ENCODE measurements around the gene KCNJ1. TPM values are rescaled to one million over a fixed set of nuclear protein-coding genes. Genes with fewer than 3 reads are reported as not detected.

KCNJ1 gene
- total and polyA plus RNA-seq, 2 donors (not counting 3 experiments of a cell fraction or from before 2014, with no cell fraction given): not detected

- H3K27me3 ChIP-seq (ENCODE audit: control insufficient read depth in 2 of 2, insufficient read depth in 2 of 2, low read length in 2 of 2): peaks cover 0 to 6% of the 10 kb centered on the region in 2 experiments
- H3K9me3 ChIP-seq (replicated peaks; ENCODE audit: control insufficient read depth, insufficient read depth, low read length): no peaks in the 10 kb centered on the region
- no peak overlapping the region for H3K27ac ChIP-seq (ENCODE audit: insufficient read depth, low read depth, low read length)
- no peaks in the 10 kb centered on the region for H3K79me2 ChIP-seq (ENCODE audit: control insufficient read depth, insufficient read depth, low read length)
- no peaks in the 10 kb centered on the region for H3K9me1 ChIP-seq (replicated peaks; ENCODE audit: control insufficient read depth, extremely low read depth, insufficient read depth, low read length)
- ChIA-PET POLR2A (no interaction called here), CTCF (no interaction called here)
- no peak overlapping the region for H3K9ac ChIP-seq (replicated peaks; ENCODE audit: extremely low read depth, insufficient read depth, low read length)
- peaks cover 17% of the 10 kb centered on the region for H3K4me1 ChIP-seq (ENCODE audit: control insufficient read depth, extremely low read depth, insufficient read depth, low read length)
- BruUV-seq (replicated peaks): no TSS peak
- no peaks in the 10 kb centered on the region for H4K20me1 ChIP-seq (replicated peaks; ENCODE audit: control insufficient read depth, extremely low read depth, insufficient read depth, low read length)
- no peaks in the 10 kb centered on the region for H3K36me3 ChIP-seq (ENCODE audit: control insufficient read depth in 2 of 2, extremely low read depth in 1 of 2, insufficient read depth in 2 of 2, low read length in 2 of 2)
- dilution Hi-C loops (cut with MboI; ENCODE audit: extremely low pct_ligation_motif_present, low sequenced_read_pairs): no loop called here
- TF ChIP-seq MAX (IDR thresholded peaks at IDR 0.05; ENCODE audit: insufficient read depth, insufficient read length): no peak
- TF ChIP-seq JUN (IDR thresholded peaks at IDR 0.05; ENCODE audit: borderline replicate concordance, insufficient read depth, insufficient read length, low read depth): no peak
- TF ChIP-seq POLR2AphosphoS5 (IDR thresholded peaks at IDR 0.05; ENCODE audit: insufficient read depth, low read depth, low read length): no peak
- no peak for TF ChIP-seq CTCF (IDR thresholded peaks at IDR 0.05; ENCODE audit: extremely low read depth in 1 of 2, insufficient read depth in 1 of 2, low read depth in 1 of 2, low read length in 2 of 2)
- TF ChIP-seq EZH2 (IDR thresholded peaks at IDR 0.05; ENCODE audit: borderline replicate concordance, low read depth, low read length, severe bottlenecking): no peak
- no peak for TF ChIP-seq FOS (IDR thresholded peaks at IDR 0.05; ENCODE audit: borderline replicate concordance, insufficient read depth, low read length)
- no peak for TF ChIP-seq POLR2A (IDR thresholded peaks at IDR 0.05; ENCODE audit: low read depth, low read length)
- no peak overlapping the region for H3K4me2 ChIP-seq (ENCODE audit: insufficient read depth, low read length)
- H3K4me3 ChIP-seq (replicated peaks in 1 of 3; ENCODE audit: insufficient read depth in 1 of 3, low read depth in 1 of 3, low read length in 3 of 3): no peak overlapping the region
- no peak for FAIRE-seq
- H2AFZ ChIP-seq (ENCODE audit: low read depth, low read length): no peak overlapping the region
- intact Hi-C loops (cut with micrococcal nuclease): no loop called here
- no peak for DNase-seq (ENCODE audit: low read depth, low spot score)
Measured at GRCh38 chr11:128911701-128912100, 44.6 kb upstream of the KCNJ1 start.
